Astrocyte (in vitro differentiated cells and primary cell): ENCODE results near the gene PALB2. TPM values are rescaled to one million over a fixed set of nuclear protein-coding genes. Genes with fewer than 3 reads are reported as not detected.
"Not testable (repeated sequence)": the region's sequence is repeated elsewhere in the genome, so short reads cannot be mapped to it uniquely, and the experiment has no call there.

Source experiments
- DNase-seq: peaks from one replicate; pipeline ENCODE4 v3.0.0-alpha.2; 2010; ENCODE audit warnings: low read depth
- FAIRE-seq: peaks from 2 replicates; lab custom pipeline; 2011; peaks lifted over from hg19 to GRCh38; lab: Jason Lieb, UNC
- H2AFZ ChIP-seq: 2 replicates; pipeline ENCODE4 v1.6.0; 2012; ENCODE audit warnings: low read depth, low read length, inconsistent platforms
- H3K27ac ChIP-seq: 2 replicates; pipeline ENCODE4 v1.5.1; 2011; ENCODE audit warnings: low read depth, low read length, inconsistent platforms
- H3K27me3 ChIP-seq: 2 replicates; pipeline ENCODE4 v1.6.0; 2011; ENCODE audit warnings: low read length, inconsistent platforms; ENCODE audit not compliant: insufficient read depth
- H3K36me3 ChIP-seq: 2 replicates; pipeline ENCODE4 v1.5.1; 2011; ENCODE audit warnings: low read length, inconsistent platforms; ENCODE audit not compliant: insufficient read depth
- H3K4me1 ChIP-seq: 2 replicates; pipeline ENCODE4 v1.5.1; 2011; ENCODE audit warnings: low read length, inconsistent platforms; ENCODE audit not compliant: insufficient read depth
- H3K4me2 ChIP-seq: 2 replicates; pipeline ENCODE4 v1.6.0; 2012; ENCODE audit warnings: low read length, inconsistent platforms
- H3K4me3 ChIP-seq: 2 replicates; pipeline ENCODE4 v1.5.1; 2011; ENCODE audit warnings: low read depth, mild to moderate bottlenecking, low read length, inconsistent platforms; ENCODE audit not compliant: insufficient read depth
- H3K79me2 ChIP-seq: 2 replicates; pipeline ENCODE4 v1.6.0; 2012; ENCODE audit warnings: mild to moderate bottlenecking, low read length, inconsistent platforms; ENCODE audit not compliant: insufficient read depth
- H3K9ac ChIP-seq: 2 replicates; pipeline ENCODE4 v1.6.0; 2012; ENCODE audit warnings: mild to moderate bottlenecking, low read length, inconsistent platforms
- H3K9me3 ChIP-seq: 2 replicates; pipeline ENCODE4 v1.5.1; 2012; ENCODE audit warnings: low read depth, mild to moderate bottlenecking, low read length, inconsistent platforms; ENCODE audit not compliant: insufficient read depth
- H4K20me1 ChIP-seq: 2 replicates; pipeline ENCODE4 v1.6.0; 2012; ENCODE audit warnings: low read length, inconsistent platforms; ENCODE audit not compliant: insufficient read depth
- H3K27ac Mint-ChIP-seq: one replicate; pipeline ENCODE4 v1.8.0; 2021; ENCODE audit warnings: mild to moderate bottlenecking, mixed read lengths; ENCODE audit not compliant: unreplicated experiment
- H3K27me3 Mint-ChIP-seq: one replicate; pipeline ENCODE4 v1.8.0; 2021; ENCODE audit warnings: low read depth, mixed read lengths; ENCODE audit not compliant: unreplicated experiment
- H3K36me3 Mint-ChIP-seq: one replicate; pipeline ENCODE4 v1.8.0; 2021; ENCODE audit warnings: low read depth, mixed read lengths; ENCODE audit not compliant: unreplicated experiment
- H3K4me1 Mint-ChIP-seq: one replicate; pipeline ENCODE4 v1.8.0; 2021; ENCODE audit warnings: low read depth, mixed read lengths; ENCODE audit not compliant: unreplicated experiment
- H3K4me3 Mint-ChIP-seq: one replicate; pipeline ENCODE4 v1.8.0; 2021; ENCODE audit warnings: mild to moderate bottlenecking, moderate library complexity, mixed read lengths; ENCODE audit not compliant: unreplicated experiment
- H3K9me3 Mint-ChIP-seq: one replicate; pipeline ENCODE4 v1.8.0; 2021; ENCODE audit warnings: mild to moderate bottlenecking, mixed read lengths; ENCODE audit not compliant: unreplicated experiment
- CTCF ChIP-seq: IDR thresholded peaks from 2 replicates; pipeline ENCODE4 v1.5.1; 2011; ENCODE audit warnings: low read depth, mild to moderate bottlenecking, inconsistent platforms, low read length, moderate library complexity; ENCODE audit not compliant: insufficient read depth
- EZH2 ChIP-seq: IDR thresholded peaks from 2 replicates; pipeline ENCODE4 v1.6.1; 2012; ENCODE audit warnings: mild to moderate bottlenecking, low read length, inconsistent platforms; ENCODE audit not compliant: insufficient read depth
- total RNA-seq: library from RNA; stranded (reverse); gene quantifications from 2 replicates; pipeline ENCODE4 v1.2.1, GENCODE V29; 2021

The PALB2 gene
- total RNA-seq, 1 donor from 2014 or later, result 12.8 TPM

- H3K9me3 ChIP-seq, result no peaks in the 10 kb centered on the region
- no peak for DNase-seq
These were observed 29.2 kb downstream of the PALB2 start for GRCh38 chr16:23611936-23612335.

GRCh38 chr16:23610905-23611304, 30.2 kb downstream of the PALB2 start:
- not testable (repeated sequence) for H3K27ac Mint-ChIP-seq, H3K27me3 ChIP-seq, H4K20me1 ChIP-seq, H3K4me1 Mint-ChIP-seq, H3K9me3 ChIP-seq, H3K36me3 ChIP-seq, H2AFZ ChIP-seq, H3K4me1 ChIP-seq, H3K4me3 Mint-ChIP-seq, DNase-seq, FAIRE-seq, H3K27me3 Mint-ChIP-seq, H3K4me2 ChIP-seq, H3K36me3 Mint-ChIP-seq, H3K27ac ChIP-seq, H3K9ac ChIP-seq, H3K4me3 ChIP-seq, H3K79me2 ChIP-seq, H3K9me3 Mint-ChIP-seq

More at GRCh38 chr16:23611936-23612335, 29.2 kb downstream of the PALB2 start:
- Histone ChIP-seq H3K79me2 (no peaks in the 10 kb centered on the region), H3K4me1 (peaks cover 5% of the 10 kb centered on the region), H3K36me3 (peaks cover 8% of the 10 kb centered on the region), H3K27me3 (no peaks in the 10 kb centered on the region), H2AFZ (no peak overlapping the region), H3K27ac (no peak overlapping the region), H3K4me2 (no peak overlapping the region), H4K20me1 (no peaks in the 10 kb centered on the region), H3K4me3 (no peak overlapping the region), H3K9ac (no peak overlapping the region)
- Mint-ChIP-seq H3K4me3 (no peak overlapping the region), H3K36me3 (peaks cover 8% of the 10 kb centered on the region), H3K4me1 (peaks cover 8% of the 10 kb centered on the region), H3K27me3 (no peaks in the 10 kb centered on the region), H3K9me3 (no peaks in the 10 kb centered on the region), H3K27ac (no peak overlapping the region)
- no peak for FAIRE-seq
- TF ChIP-seq CTCF, result no peak
- TF ChIP-seq EZH2, result no peak

- no peaks in the 10 kb centered on the region for H3K9me3 ChIP-seq
- H2AFZ ChIP-seq, result no peak overlapping the region
- H3K27me3 ChIP-seq, result no peaks in the 10 kb centered on the region
- no peak overlapping the region for H3K4me3 Mint-ChIP-seq
- H3K36me3 ChIP-seq, result peaks cover 8% of the 10 kb centered on the region
- H3K79me2 ChIP-seq, result no peaks in the 10 kb centered on the region
- H4K20me1 ChIP-seq, result no peaks in the 10 kb centered on the region
- no peak overlapping the region for H3K4me3 ChIP-seq
- peaks cover 8% of the 10 kb centered on the region for H3K4me1 Mint-ChIP-seq
- H3K36me3 Mint-ChIP-seq, result peaks cover 5% of the 10 kb centered on the region
- H3K9ac ChIP-seq, result no peak overlapping the region
- DNase-seq, result no peak
- TF ChIP-seq CTCF (no peak), EZH2 (no peak)
- peaks cover 5% of the 10 kb centered on the region for H3K4me1 ChIP-seq
- no peaks in the 10 kb centered on the region for H3K27me3 Mint-ChIP-seq
- H3K27ac Mint-ChIP-seq, result no peak overlapping the region
- H3K27ac ChIP-seq, result no peak overlapping the region
- no peak overlapping the region for H3K4me2 ChIP-seq
- no peak for FAIRE-seq
- no peaks in the 10 kb centered on the region for H3K9me3 Mint-ChIP-seq
These were observed 31.2 kb downstream of the PALB2 start for GRCh38 chr16:23609929-23610328.
